Endothelial cell of umbilical vein (primary cell): Measurements from ENCODE around the gene SH3RF3. TPM values are rescaled to one million over a fixed set of nuclear protein-coding genes. Genes with fewer than 3 reads are reported as not detected.

Experiments
- BruUV-seq: library from RNA; stranded (reverse); fragments of 400-500 nt; replicated peaks from 2 replicates; lab custom pipeline; 2021; lab: Mats Ljungman, UMichigan
- CTCF ChIA-PET: fragments of 300-600, 350-600 bp; sonication (Branson Sonifier 250); formaldehyde crosslinking; loops from one replicate; lab custom pipeline; 2021; ENCODE audit warnings: antibody characterized with exemption, inconsistent platforms; lab: Charles Lee
- POLR2A ChIA-PET: fragments of 300-600, 350-600 bp; sonication (Branson Sonifier 250); formaldehyde crosslinking; loops from one replicate; lab custom pipeline; 2021; ENCODE audit warnings: antibody characterized with exemption, inconsistent platforms; lab: Charles Lee
- DNase-seq: peaks from one replicate; pipeline ENCODE4 v3.0.0-alpha.2; 2011; ENCODE audit warnings: low read depth, low spot score
- FAIRE-seq: peaks from 2 replicates; lab custom pipeline; 2011; peaks lifted over from hg19 to GRCh38; lab: Jason Lieb, UNC
- H2AFZ ChIP-seq: 2 replicates; pipeline ENCODE4 v1.6.0; 2012; ENCODE audit warnings: low read depth, low read length, control low read depth, inconsistent platforms
- H3K27ac ChIP-seq: 2 replicates; pipeline ENCODE4 v1.5.1; 2011; ENCODE audit warnings: low read depth, mild to moderate bottlenecking, control low read depth, low read length, moderate library complexity; ENCODE audit not compliant: insufficient read depth
- H3K27me3 ChIP-seq, 2 experiments: 2 replicates each; pipeline versions ENCODE4 v1.6.0 to v1.6.1; 2011; ENCODE audit warnings: low read length in 2 of 2, mixed read lengths in 1 of 2; ENCODE audit not compliant: control insufficient read depth in 2 of 2, insufficient read depth in 2 of 2
- H3K36me3 ChIP-seq, 2 experiments: 2 replicates in 1 of 2; 3 replicates in 1 of 2; pipeline ENCODE4 v1.5.1; 2011; ENCODE audit warnings: low read length in 2 of 2, mild to moderate bottlenecking in 1 of 2, moderate library complexity in 1 of 2; ENCODE audit not compliant: control insufficient read depth in 2 of 2, insufficient read depth in 2 of 2; ENCODE audit errors: extremely low read depth in 1 of 2
- H3K4me1 ChIP-seq: 3 replicates; pipeline ENCODE4 v1.5.1; 2011; ENCODE audit warnings: mild to moderate bottlenecking, low read length; ENCODE audit not compliant: control insufficient read depth, insufficient read depth; ENCODE audit errors: extremely low read depth
- H3K4me2 ChIP-seq: 2 replicates; pipeline ENCODE4 v1.6.1; 2011; ENCODE audit warnings: low read length, control low read depth, mixed read lengths; ENCODE audit not compliant: insufficient read depth
- H3K4me3 ChIP-seq, 3 experiments: fragments of 200-600 bp in 1 of 3; sonication (generic), shearing (Covaris generic) in 1 of 3; replicated peaks in 1 of 3; 2 replicates each; pipeline ENCODE4 v1.5.1; 2011 to 2016; ENCODE audit warnings: control low read depth in 3 of 3, low read length in 3 of 3, mild to moderate bottlenecking in 2 of 3, inconsistent platforms in 1 of 3, low read depth in 1 of 3, moderate library complexity in 1 of 3; ENCODE audit not compliant: insufficient read depth in 1 of 3
- H3K79me2 ChIP-seq: 2 replicates; pipeline ENCODE4 v1.6.0; 2012; ENCODE audit warnings: low read length, inconsistent platforms; ENCODE audit not compliant: control insufficient read depth, insufficient read depth
- H3K9ac ChIP-seq: replicated peaks from 2 replicates; pipeline ENCODE3; 2011; ENCODE audit warnings: low read length, control low read depth; ENCODE audit not compliant: insufficient read depth; ENCODE audit errors: extremely low read depth
- H3K9me1 ChIP-seq: replicated peaks from 3 replicates; pipeline ENCODE4 v1.6.0; 2011; ENCODE audit warnings: mild to moderate bottlenecking, low read length; ENCODE audit not compliant: control insufficient read depth, insufficient read depth; ENCODE audit errors: extremely low read depth
- H3K9me3 ChIP-seq: replicated peaks from 2 replicates; pipeline ENCODE4 v1.5.1; 2012; ENCODE audit warnings: low read length, inconsistent platforms; ENCODE audit not compliant: control insufficient read depth, insufficient read depth
- H4K20me1 ChIP-seq: replicated peaks from 2 replicates; pipeline ENCODE3; 2011; ENCODE audit warnings: mild to moderate bottlenecking, low read length; ENCODE audit not compliant: control insufficient read depth, insufficient read depth; ENCODE audit errors: extremely low read depth
- EZH2 ChIP-seq: IDR thresholded peaks from 2 replicates; pipeline ENCODE4 v1.6.1; 2012; ENCODE audit warnings: borderline replicate concordance, low read depth, mild to moderate bottlenecking, moderate library complexity, low read length, inconsistent platforms; ENCODE audit not compliant: severe bottlenecking
- FOS ChIP-seq: IDR thresholded peaks from 2 replicates; pipeline ENCODE4 v1.6.1; 2011; ENCODE audit warnings: mild to moderate bottlenecking, low read length, moderate library complexity, borderline replicate concordance; ENCODE audit not compliant: insufficient read depth
- GATA2 ChIP-seq: IDR thresholded peaks from 2 replicates; pipeline ENCODE4 v1.7.0; 2011; ENCODE audit warnings: low read depth, mild to moderate bottlenecking, moderate library complexity, mixed read lengths, low read length; ENCODE audit not compliant: insufficient read length, insufficient read depth
- JUN ChIP-seq: IDR thresholded peaks from 2 replicates; pipeline ENCODE4 v1.6.1; 2011; ENCODE audit warnings: borderline replicate concordance, low read depth; ENCODE audit not compliant: insufficient read length, insufficient read depth
- MYC ChIP-seq: IDR thresholded peaks from one replicate; pipeline ENCODE4 v1.6.1; 2011; ENCODE audit warnings: mild to moderate bottlenecking, low read depth, low read length
- POLR2A ChIP-seq: IDR thresholded peaks from 2 replicates; pipeline ENCODE4 v1.6.1; 2012; ENCODE audit warnings: low read depth, mild to moderate bottlenecking, control low read depth, low read length
- POLR2AphosphoS5 ChIP-seq: IDR thresholded peaks from 2 replicates; pipeline ENCODE4 v1.6.1; 2012; ENCODE audit warnings: low read depth, mild to moderate bottlenecking, control low read depth, low read length, moderate library complexity; ENCODE audit not compliant: insufficient read depth
- dilution Hi-C: fragments of 300-500 bp; cut with MboI; formaldehyde crosslinking; loops from one replicate; pipeline ENCODE4 v1.15.0; 2019; ENCODE audit warnings: low sequenced_read_pairs; ENCODE audit not compliant: extremely low pct_ligation_motif_present
- intact Hi-C: fragments of 100-400 bp; cut with micrococcal nuclease; formaldehyde crosslinking; loops from one replicate; pipeline ENCODE4 v1.10.0; 2022
- polyA plus RNA-seq, 4 experiments: library from polyadenylated mRNA; depleted of rRNA in 3 of 4; stranded (reverse) in 3 of 4; unstranded in 1 of 4; fragments of >200 nt; gene quantifications; 2 replicates each; pipeline versions ENCODE4 v1.2.1 to v1.2.3, GENCODE V29; 2011 to 2012; ENCODE audit warnings: missing spikeins in 1 of 4
- total RNA-seq: library from RNA; stranded (reverse); gene quantifications from 2 replicates; pipeline ENCODE4 v1.2.3, GENCODE V29; 2021
- TF ChIP-seq, protein P1 (sequence below): IDR thresholded peaks from 2 replicates; pipeline ENCODE4 v1.6.1; 2011; ENCODE audit not compliant: insufficient read depth, insufficient read length
- TF ChIP-seq, protein P2 (sequence below), 2 donors: IDR thresholded peaks; 1 replicate in 1 of 2; 2 replicates in 1 of 2; pipeline ENCODE4 v1.5.1; 2011; ENCODE audit warnings: low read length in 2 of 2, mild to moderate bottlenecking in 2 of 2, moderate library complexity in 2 of 2, control low read depth in 1 of 2, inconsistent platforms in 1 of 2, low read depth in 1 of 2; ENCODE audit not compliant: insufficient read depth in 1 of 2; ENCODE audit errors: extremely low read depth in 1 of 2

SH3RF3 gene
- total and polyA plus RNA-seq, 2 donors (not counting 3 experiments of a cell fraction or from before 2014, with no cell fraction given), result 3.8 to 14.7 TPM

DNA sequence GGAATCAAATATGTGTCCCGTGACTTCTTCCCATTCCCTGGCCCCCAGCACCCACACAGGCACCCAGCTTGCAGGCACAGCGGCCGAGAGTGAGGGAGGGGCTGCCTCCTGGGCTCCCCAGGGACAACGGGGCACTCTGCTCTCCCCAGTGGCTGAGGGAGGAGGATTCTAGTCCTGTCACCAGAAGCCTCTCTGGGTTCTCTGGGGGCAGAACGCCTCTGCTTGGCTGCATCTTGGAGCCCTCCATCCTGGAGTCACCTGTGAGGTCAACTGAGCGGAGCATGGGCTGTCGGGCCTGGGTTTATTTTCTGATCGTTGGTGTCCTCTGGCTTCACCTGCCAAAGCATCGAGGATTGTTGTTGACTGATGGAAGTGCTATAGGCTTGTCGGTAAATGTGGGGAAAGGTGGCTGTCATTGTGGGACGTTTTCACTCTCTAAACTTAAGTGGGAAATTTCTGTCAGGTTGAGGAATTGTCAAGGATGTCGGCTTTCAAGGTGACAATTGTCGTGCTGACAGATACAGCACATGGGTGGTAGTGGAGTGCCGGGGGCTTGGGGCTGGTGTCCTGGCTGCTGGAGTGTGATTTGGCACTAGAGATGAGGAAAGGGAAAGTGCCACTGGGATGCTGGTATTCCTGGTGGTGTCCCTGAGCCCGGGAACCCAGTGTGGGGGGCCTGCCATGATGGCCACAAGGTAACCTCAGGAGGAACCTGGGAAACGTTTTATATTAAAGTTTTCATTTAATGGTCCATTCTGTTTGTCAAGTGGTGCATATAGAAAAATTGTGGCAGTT is 13.6 kb downstream of the SH3RF3 start:
- ChIA-PET POLR2A (no interaction called here), CTCF (interaction anchor here (0.7 to 1.4 kb wide), 2 partner anchors 24 to 25 kb away, joined by 3 read pairs; no protein-coding TSS in a partner anchor)
- Histone ChIP-seq H3K4me3 (no peak overlapping the region), H3K27ac (no peak overlapping the region), H3K9ac (no peak overlapping the region), H3K27me3 (no peaks in the 10 kb centered on the region), H3K9me1 (no peaks in the 10 kb centered on the region), H3K9me3 (no peaks in the 10 kb centered on the region), H3K36me3 (no peaks in the 10 kb centered on the region), H3K4me2 (no peak overlapping the region), H2AFZ (no peak overlapping the region), H4K20me1 (peaks cover 2% of the 10 kb centered on the region), H3K4me1 (peaks cover 23% of the 10 kb centered on the region), H3K79me2 (peaks cover 66% of the 10 kb centered on the region)
- no peak for DNase-seq
- intact Hi-C loops, result no loop called here
- no peak for FAIRE-seq
- TF ChIP-seq, protein P1, sequence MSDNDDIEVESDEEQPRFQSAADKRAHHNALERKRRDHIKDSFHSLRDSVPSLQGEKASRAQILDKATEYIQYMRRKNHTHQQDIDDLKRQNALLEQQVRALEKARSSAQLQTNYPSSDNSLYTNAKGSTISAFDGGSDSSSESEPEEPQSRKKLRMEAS, result no peak
- TF ChIP-seq FOS, result no peak
- TF ChIP-seq, protein P2, sequence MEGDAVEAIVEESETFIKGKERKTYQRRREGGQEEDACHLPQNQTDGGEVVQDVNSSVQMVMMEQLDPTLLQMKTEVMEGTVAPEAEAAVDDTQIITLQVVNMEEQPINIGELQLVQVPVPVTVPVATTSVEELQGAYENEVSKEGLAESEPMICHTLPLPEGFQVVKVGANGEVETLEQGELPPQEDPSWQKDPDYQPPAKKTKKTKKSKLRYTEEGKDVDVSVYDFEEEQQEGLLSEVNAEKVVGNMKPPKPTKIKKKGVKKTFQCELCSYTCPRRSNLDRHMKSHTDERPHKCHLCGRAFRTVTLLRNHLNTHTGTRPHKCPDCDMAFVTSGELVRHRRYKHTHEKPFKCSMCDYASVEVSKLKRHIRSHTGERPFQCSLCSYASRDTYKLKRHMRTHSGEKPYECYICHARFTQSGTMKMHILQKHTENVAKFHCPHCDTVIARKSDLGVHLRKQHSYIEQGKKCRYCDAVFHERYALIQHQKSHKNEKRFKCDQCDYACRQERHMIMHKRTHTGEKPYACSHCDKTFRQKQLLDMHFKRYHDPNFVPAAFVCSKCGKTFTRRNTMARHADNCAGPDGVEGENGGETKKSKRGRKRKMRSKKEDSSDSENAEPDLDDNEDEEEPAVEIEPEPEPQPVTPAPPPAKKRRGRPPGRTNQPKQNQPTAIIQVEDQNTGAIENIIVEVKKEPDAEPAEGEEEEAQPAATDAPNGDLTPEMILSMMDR (IDR thresholded peaks at IDR 0.05; ENCODE audit: extremely low read depth in 1 of 2, insufficient read depth in 1 of 2, low read depth in 1 of 2, low read length in 2 of 2), result no peak
- TF ChIP-seq POLR2AphosphoS5, result no peak
- no peak for TF ChIP-seq GATA2
- TF ChIP-seq POLR2A, result no peak
- TF ChIP-seq EZH2, result no peak
- no peak for TF ChIP-seq MYC
- TF ChIP-seq JUN, result no peak
- dilution Hi-C loops, result no loop called here
- BruUV-seq, result no TSS peak
